HEK293 (cell line): ENCODE measurements around the gene PRKAR2B.

Source experiments
- BCL11A ChIP-seq: fragments of 450-650 bp; formaldehyde crosslinking; IDR thresholded peaks from 2 replicates; pipeline ENCODE4 v1.5.1; 2016; ENCODE audit warnings: low read depth, missing biosample characterization, missing genetic modification characterization
- ELK4 ChIP-seq: IDR thresholded peaks from 2 replicates; pipeline ENCODE4 v1.6.1; 2011; ENCODE audit warnings: mild to moderate bottlenecking, low read depth, low read length, borderline replicate concordance
- GLI4 ChIP-seq: fragments of 450-650 bp; formaldehyde crosslinking; IDR thresholded peaks from 2 replicates; pipeline ENCODE4 v1.5.1; 2016; ENCODE audit warnings: missing biosample characterization, missing genetic modification characterization
- GLIS2 ChIP-seq: fragments of 450-650 bp; formaldehyde crosslinking; IDR thresholded peaks from 2 replicates; pipeline ENCODE4 v1.5.1; 2016; ENCODE audit warnings: missing biosample characterization, missing genetic modification characterization
- KLF16 ChIP-seq: fragments of 450-650 bp; formaldehyde crosslinking; IDR thresholded peaks from 2 replicates; pipeline ENCODE4 v1.5.1; 2017; ENCODE audit warnings: missing biosample characterization, missing genetic modification characterization
- KLF8 ChIP-seq: fragments of 450-650 bp; formaldehyde crosslinking; IDR thresholded peaks from 2 replicates; pipeline ENCODE4 v1.5.1; 2016; ENCODE audit warnings: missing biosample characterization, missing genetic modification characterization
- SP2 ChIP-seq: fragments of 450-650 bp; formaldehyde crosslinking; IDR thresholded peaks from 2 replicates; pipeline ENCODE4 v1.5.1; 2016; ENCODE audit warnings: missing biosample characterization, missing genetic modification characterization
- SP7 ChIP-seq: fragments of 450-650 bp; formaldehyde crosslinking; IDR thresholded peaks from 2 replicates; pipeline ENCODE4 v1.5.1; 2016; ENCODE audit warnings: missing biosample characterization, missing genetic modification characterization
- ZBTB11 ChIP-seq: fragments of 450-650 bp; formaldehyde crosslinking; conservative IDR thresholded peaks from 2 replicates; pipeline ENCODE4 v1.5.1; 2016; ENCODE audit warnings: low read depth, missing biosample characterization, missing genetic modification characterization
- ZBTB6 ChIP-seq: fragments of 450-650 bp; formaldehyde crosslinking; IDR thresholded peaks from 2 replicates; pipeline ENCODE4 v1.5.1; 2017; ENCODE audit warnings: missing biosample characterization, missing genetic modification characterization
- ZNF10 ChIP-seq: fragments of 450-650 bp; formaldehyde crosslinking; IDR thresholded peaks from 2 replicates; pipeline ENCODE4 v1.5.1; 2017; ENCODE audit warnings: missing biosample characterization, missing genetic modification characterization
- ZNF169 ChIP-seq: fragments of 450-650 bp; formaldehyde crosslinking; IDR thresholded peaks from 2 replicates; pipeline ENCODE4 v1.5.1; 2016; ENCODE audit warnings: missing biosample characterization, missing genetic modification characterization
- ZNF175 ChIP-seq: fragments of 450-650 bp; formaldehyde crosslinking; IDR thresholded peaks from 2 replicates; pipeline ENCODE4 v1.5.1; 2016; ENCODE audit warnings: missing biosample characterization, missing genetic modification characterization
- ZNF184 ChIP-seq: fragments of 450-650 bp; IDR thresholded peaks from 2 replicates; pipeline ENCODE4 v1.5.1; 2018; ENCODE audit warnings: missing biosample characterization, mild to moderate bottlenecking, missing genetic modification characterization
- ZNF2 ChIP-seq: fragments of 450-650 bp; formaldehyde crosslinking; IDR thresholded peaks from 2 replicates; pipeline ENCODE4 v1.5.1; 2016; ENCODE audit warnings: missing biosample characterization, missing genetic modification characterization
- ZNF202 ChIP-seq: fragments of 450-650 bp; formaldehyde crosslinking; IDR thresholded peaks from 2 replicates; pipeline ENCODE4 v1.5.1; 2016; ENCODE audit warnings: missing biosample characterization, missing genetic modification characterization, borderline replicate concordance
- ZNF23 ChIP-seq: fragments of 450-650 bp; formaldehyde crosslinking; IDR thresholded peaks from 2 replicates; pipeline ENCODE4 v1.5.1; 2016; ENCODE audit warnings: missing biosample characterization, missing genetic modification characterization, borderline replicate concordance
- ZNF266 ChIP-seq: fragments of 450-650 bp; formaldehyde crosslinking; IDR thresholded peaks from 2 replicates; pipeline ENCODE4 v1.5.1; 2016; ENCODE audit warnings: missing biosample characterization, missing genetic modification characterization, low read depth
- ZNF426 ChIP-seq: fragments of 450-650 bp; formaldehyde crosslinking; IDR thresholded peaks from 2 replicates; pipeline ENCODE4 v1.5.1; 2017; ENCODE audit warnings: missing biosample characterization, missing genetic modification characterization, mild to moderate bottlenecking, inconsistent platforms, moderate library complexity
- ZNF473 ChIP-seq: fragments of 450-650 bp; formaldehyde crosslinking; IDR thresholded peaks from 2 replicates; pipeline ENCODE4 v1.5.1; 2017; ENCODE audit warnings: missing biosample characterization, missing genetic modification characterization
- ZNF560 ChIP-seq: fragments of 450-650 bp; formaldehyde crosslinking; IDR thresholded peaks from 2 replicates; pipeline ENCODE4 v1.5.1; 2017; ENCODE audit warnings: missing biosample characterization, missing genetic modification characterization, borderline replicate concordance
- ZNF571 ChIP-seq: fragments of 450-650 bp; formaldehyde crosslinking; IDR thresholded peaks from 2 replicates; pipeline ENCODE4 v1.5.0; 2017; ENCODE audit warnings: missing biosample characterization, missing genetic modification characterization
- ZNF621 ChIP-seq: fragments of 450-650 bp; formaldehyde crosslinking; IDR thresholded peaks from 2 replicates; pipeline ENCODE4 v1.5.1; 2017; ENCODE audit warnings: missing biosample characterization, missing genetic modification characterization
- ZNF624 ChIP-seq: fragments of 450-650 bp; formaldehyde crosslinking; IDR thresholded peaks from 2 replicates; pipeline ENCODE4 v1.5.1; 2017; ENCODE audit warnings: missing biosample characterization, missing genetic modification characterization
- ZNF629 ChIP-seq: fragments of 450-650 bp; formaldehyde crosslinking; IDR thresholded peaks from 2 replicates; pipeline ENCODE4 v1.5.1; 2017; ENCODE audit warnings: missing biosample characterization, missing genetic modification characterization
- ZNF639 ChIP-seq: fragments of 450-650 bp; formaldehyde crosslinking; IDR thresholded peaks from 2 replicates; pipeline ENCODE4 v1.5.1; 2016; ENCODE audit warnings: missing biosample characterization, missing genetic modification characterization
- ZNF776 ChIP-seq: fragments of 450-650 bp; formaldehyde crosslinking; IDR thresholded peaks from 2 replicates; pipeline ENCODE4 v1.5.0; 2017; ENCODE audit warnings: missing biosample characterization, missing genetic modification characterization, borderline replicate concordance
- ZNF837 ChIP-seq: fragments of 450-650 bp; formaldehyde crosslinking; IDR thresholded peaks from 2 replicates; pipeline ENCODE4 v1.5.1; 2016; ENCODE audit warnings: missing biosample characterization, missing genetic modification characterization
- ZSCAN18 ChIP-seq: fragments of 450-650 bp; formaldehyde crosslinking; IDR thresholded peaks from 2 replicates; pipeline ENCODE4 v1.5.1; 2016; ENCODE audit warnings: missing biosample characterization, missing genetic modification characterization
- ZSCAN30 ChIP-seq: fragments of 450-650 bp; IDR thresholded peaks from 2 replicates; pipeline ENCODE4 v1.5.1; 2018; ENCODE audit warnings: missing biosample characterization, mild to moderate bottlenecking, missing genetic modification characterization, moderate library complexity
- ZSCAN5A ChIP-seq: fragments of 450-650 bp; formaldehyde crosslinking; IDR thresholded peaks from 2 replicates; pipeline ENCODE4 v1.5.1; 2016; ENCODE audit warnings: missing biosample characterization, missing genetic modification characterization

The PRKAR2B gene

GRCh38 chr7:107167483-107168232 lies 123.2 kb downstream of the PRKAR2B start (continued):
- no peak; the same call in 1 of the 2 replicates for TF ChIP-seq ZBTB6 (tag by site-specific recombination)
- TF ChIP-seq ZNF639 (tag by site-specific recombination), result peak; percentile 57; the same call in 1 of the 2 replicates
- no peak for TF ChIP-seq ZNF175 (tag by site-specific recombination)
- TF ChIP-seq ZNF621 (tag by site-specific recombination), result no peak
- TF ChIP-seq ZNF776 (tag by site-specific recombination), result no peak
- no peak for TF ChIP-seq ZNF571
- no peak for TF ChIP-seq GLI4
- TF ChIP-seq KLF8 (tag by site-specific recombination), result peak; percentile 37; the same call in 1 of the 2 replicates
- TF ChIP-seq ZSCAN18 (tag by site-specific recombination), result no peak
- no peak for TF ChIP-seq ZNF426 (tag by site-specific recombination)
- TF ChIP-seq SP2 (tag by site-specific recombination), result peak; percentile 5; the same call in 1 of the 2 replicates
- TF ChIP-seq ZNF2 (tag by site-specific recombination), result no peak
- no peak; the same call in 1 of the 2 replicates for TF ChIP-seq SP7 (tag by site-specific recombination)
- TF ChIP-seq ZNF560 (tag by site-specific recombination), result no peak
- TF ChIP-seq ZNF10, result peak; percentile 48
- no peak for TF ChIP-seq ZNF266 (tag by site-specific recombination)
- no peak; the same call in 1 of the 2 replicates for TF ChIP-seq BCL11A (tag by site-specific recombination)
- TF ChIP-seq ZNF837 (tag by site-specific recombination), result no peak
- TF ChIP-seq ZNF169 (tag by site-specific recombination), result no peak
- TF ChIP-seq ZBTB11 (tag by site-specific recombination), result no peak
- TF ChIP-seq ZSCAN5A, result no peak
- no peak for TF ChIP-seq KLF16
- TF ChIP-seq ZNF624 (tag by site-specific recombination), result no peak
- no peak for TF ChIP-seq ZNF202 (tag by site-specific recombination)
- TF ChIP-seq GLIS2, result no peak
- TF ChIP-seq ZNF473 (tag by site-specific recombination), result no peak
- no peak; the same call in 1 of the 2 replicates for TF ChIP-seq ZSCAN30 (tag by site-specific recombination)
- peak; percentile 99 for TF ChIP-seq ZNF629 (tag by site-specific recombination)
- no peak for TF ChIP-seq ELK4
- no peak for TF ChIP-seq ZNF184 (tag by site-specific recombination)
- TF ChIP-seq ZNF23 (tag by site-specific recombination), result no peak
